Mucosa of descending colon (tissue), 3 donors: ENCODE data around the gene PARP3. TPM values are rescaled to one million over a fixed set of nuclear protein-coding genes. Genes with fewer than 3 reads are reported as not detected.
A peak's percentile ranks its signal among the peaks of the same experiment; 100 is the strongest.
"Not testable (repeated sequence)": the region's sequence is repeated elsewhere in the genome, so short reads cannot be mapped to it uniquely, and the experiment has no call there.

Experiments
- ATAC-seq: fragments of 200-7000 bp; cut with Tn5 transposase; one replicate; pipeline ENCODE4 v1.9.1; 2020; ENCODE audit warnings: mild to moderate bottlenecking, moderate library complexity
- DNase-seq, 3 donors: peaks; one replicate each; pipeline ENCODE4 v3.0.0-alpha.2; 2020
- H3K36me3 ChIP-seq: fragments of 200-600 bp; one replicate; pipeline ENCODE4 v1.8.0; 2021; ENCODE audit warnings: low read depth, mild to moderate bottlenecking
- H3K4me1 ChIP-seq: fragments of 200-600 bp; one replicate; pipeline ENCODE4 v1.8.0; 2021; ENCODE audit warnings: low read depth, mild to moderate bottlenecking
- H3K4me3 ChIP-seq: fragments of 200-600 bp; one replicate; pipeline ENCODE4 v1.8.0; 2021; ENCODE audit warnings: mild to moderate bottlenecking
- H3K9me3 ChIP-seq: fragments of 200-600 bp; one replicate; pipeline ENCODE4 v1.8.0; 2021; ENCODE audit warnings: mild to moderate bottlenecking
- CTCF ChIP-seq: fragments of 200-600 bp; IDR thresholded peaks from one replicate; pipeline ENCODE4 v1.8.0; 2022; ENCODE audit warnings: antibody characterized with exemption, mild to moderate bottlenecking
- intact Hi-C, 2 donors: fragments of 100-400 bp; cut with DNase I in 1 of 2; cut with micrococcal nuclease in 1 of 2; formaldehyde crosslinking; loops; one replicate each; pipeline versions ENCODE4 v1.11.0 to v1.11.1; 2022; cut with DNase I, micrococcal nuclease
- total RNA-seq, 3 donors: library from RNA; stranded (reverse); fragmentation: NEBNext Ultra II Directional in 2 of 3; extraction: Animal tissue kit (Norgen Biotek cat#: 25700) in 2 of 3; gene quantifications; one replicate each; pipeline versions ENCODE4 v1.2.1 to v1.2.4, GENCODE V29; 2021 to 2023
- donor health status: DM: no; HTN: no; CAD: no; lungs with moderate emphysema.
- donor health status: DM: no; HTN: no; CAD: no.
- donor health status: DM: no; HTN: yes; CAD: no.

PARP3 gene
- total RNA-seq, 3 donors from 2014 or later, result 27.0 to 34.0 (median 29.2) TPM

GRCh38 chr3:51928438-51928837 lies 13.7 kb upstream of the PARP3 start:
- no peak for ATAC-seq
- intact Hi-C loops, result no loop called here

GRCh38 chr3:51928981-51929380 lies 13.2 kb upstream of the PARP3 start:
- H3K4me1 ChIP-seq, DNase-seq, intact Hi-C loops, ATAC-seq, H3K36me3 ChIP-seq, H3K4me3 ChIP-seq, H3K9me3 ChIP-seq: not testable (repeated sequence)

More at GRCh38 chr3:51928438-51928837, 13.7 kb upstream of the PARP3 start:
- Histone ChIP-seq H3K9me3 (no peaks in the 10 kb centered on the region), H3K4me3 (no peak overlapping the region), H3K36me3 (no peaks in the 10 kb centered on the region), H3K4me1 (no peaks in the 10 kb centered on the region)
- DNase-seq, result no peak
- TF ChIP-seq CTCF, result no peak

GRCh38 chr3:51929420-51930003 lies 12.7 kb upstream of the PARP3 start:
- Histone ChIP-seq H3K4me1 (no peaks in the 10 kb centered on the region), H3K4me3 (no peak overlapping the region), H3K9me3 (no peaks in the 10 kb centered on the region), H3K36me3 (no peaks in the 10 kb centered on the region)
- DNase-seq (no peak), ATAC-seq (peak; percentile 43)
- intact Hi-C loops, result no loop called here
- no peak for TF ChIP-seq CTCF

- Histone ChIP-seq H3K9me3 (no peaks in the 10 kb centered on the region), H3K4me1 (no peaks in the 10 kb centered on the region), H3K36me3 (no peaks in the 10 kb centered on the region), H3K4me3 (no peak overlapping the region)
- no peak for DNase-seq
- intact Hi-C loops, result no loop called here
- TF ChIP-seq CTCF, result no peak
- no peak for ATAC-seq
These were observed 11.7 kb upstream of the PARP3 start for GRCh38 chr3:51930439-51930838.

- TF ChIP-seq CTCF, result no peak
- Histone ChIP-seq H3K4me3 (no peak overlapping the region), H3K9me3 (no peaks in the 10 kb centered on the region), H3K36me3 (no peaks in the 10 kb centered on the region), H3K4me1 (no peaks in the 10 kb centered on the region)
- ATAC-seq (no peak), DNase-seq (no peak)
- intact Hi-C loops, result no loop called here
These were observed 10.4 kb upstream of the PARP3 start for GRCh38 chr3:51931756-51932155.

GRCh38 chr3:51932471-51933370 lies 9.4 kb upstream of the PARP3 start:
- no peak for TF ChIP-seq CTCF
- no peaks in the 10 kb centered on the region for H3K4me1 ChIP-seq
- no peak for ATAC-seq
- H3K36me3 ChIP-seq, result peaks cover 4% of the 10 kb centered on the region
- no peak overlapping the region for H3K4me3 ChIP-seq
- DNase-seq, result no peak
- intact Hi-C loops, result no loop called here
- H3K9me3 ChIP-seq, result no peaks in the 10 kb centered on the region
